Ishikawa (cell line): ENCODE measurements around the gene DICER1.

Source experiments
- EGR1 ChIP-seq: IDR thresholded peaks from 2 replicates; pipeline ENCODE4 v1.6.1; 2012
- MAX ChIP-seq: IDR thresholded peaks from 2 replicates; pipeline ENCODE4 v1.6.1; 2012
- RAD21 ChIP-seq: IDR thresholded peaks from 2 replicates; pipeline ENCODE4 v1.6.1; 2012; ENCODE audit warnings: low read depth
- TAF1 ChIP-seq: IDR thresholded peaks from 2 replicates; pipeline ENCODE4 v1.6.1; 2012; ENCODE audit warnings: low read depth, mild to moderate bottlenecking
- TF ChIP-seq, protein P1 (sequence below): IDR thresholded peaks from 2 replicates; pipeline ENCODE4 v1.6.1; 2012; ENCODE audit warnings: low read depth, mild to moderate bottlenecking
- TF ChIP-seq, protein P2 (sequence below): IDR thresholded peaks from 2 replicates; pipeline ENCODE4 v1.6.1; 2012

DNA sequence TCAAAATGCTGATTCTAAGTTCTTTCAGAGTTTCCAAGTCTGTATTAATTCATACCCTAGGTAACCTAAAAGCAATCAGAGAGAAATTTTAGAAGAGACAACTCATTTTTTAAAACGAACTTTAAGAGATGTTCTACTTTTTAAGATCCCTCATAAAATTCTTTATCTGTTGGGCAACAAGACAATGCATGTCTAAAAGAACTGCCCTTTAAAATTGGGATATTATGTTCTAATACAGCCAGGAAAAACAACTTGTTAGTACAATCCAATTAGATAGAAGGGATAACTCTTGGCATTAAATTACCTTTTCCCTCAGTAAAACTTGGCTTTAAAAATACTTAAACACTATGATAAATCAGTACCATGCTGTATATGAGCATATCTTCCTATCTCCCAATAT is 15.6 kb downstream of the DICER1 start:
- TF ChIP-seq, protein P1, sequence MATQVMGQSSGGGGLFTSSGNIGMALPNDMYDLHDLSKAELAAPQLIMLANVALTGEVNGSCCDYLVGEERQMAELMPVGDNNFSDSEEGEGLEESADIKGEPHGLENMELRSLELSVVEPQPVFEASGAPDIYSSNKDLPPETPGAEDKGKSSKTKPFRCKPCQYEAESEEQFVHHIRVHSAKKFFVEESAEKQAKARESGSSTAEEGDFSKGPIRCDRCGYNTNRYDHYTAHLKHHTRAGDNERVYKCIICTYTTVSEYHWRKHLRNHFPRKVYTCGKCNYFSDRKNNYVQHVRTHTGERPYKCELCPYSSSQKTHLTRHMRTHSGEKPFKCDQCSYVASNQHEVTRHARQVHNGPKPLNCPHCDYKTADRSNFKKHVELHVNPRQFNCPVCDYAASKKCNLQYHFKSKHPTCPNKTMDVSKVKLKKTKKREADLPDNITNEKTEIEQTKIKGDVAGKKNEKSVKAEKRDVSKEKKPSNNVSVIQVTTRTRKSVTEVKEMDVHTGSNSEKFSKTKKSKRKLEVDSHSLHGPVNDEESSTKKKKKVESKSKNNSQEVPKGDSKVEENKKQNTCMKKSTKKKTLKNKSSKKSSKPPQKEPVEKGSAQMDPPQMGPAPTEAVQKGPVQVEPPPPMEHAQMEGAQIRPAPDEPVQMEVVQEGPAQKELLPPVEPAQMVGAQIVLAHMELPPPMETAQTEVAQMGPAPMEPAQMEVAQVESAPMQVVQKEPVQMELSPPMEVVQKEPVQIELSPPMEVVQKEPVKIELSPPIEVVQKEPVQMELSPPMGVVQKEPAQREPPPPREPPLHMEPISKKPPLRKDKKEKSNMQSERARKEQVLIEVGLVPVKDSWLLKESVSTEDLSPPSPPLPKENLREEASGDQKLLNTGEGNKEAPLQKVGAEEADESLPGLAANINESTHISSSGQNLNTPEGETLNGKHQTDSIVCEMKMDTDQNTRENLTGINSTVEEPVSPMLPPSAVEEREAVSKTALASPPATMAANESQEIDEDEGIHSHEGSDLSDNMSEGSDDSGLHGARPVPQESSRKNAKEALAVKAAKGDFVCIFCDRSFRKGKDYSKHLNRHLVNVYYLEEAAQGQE, result no peak
- TF ChIP-seq TAF1 (no peak), MAX (no peak), EGR1 (no peak), RAD21 (no peak)
- TF ChIP-seq, protein P2, sequence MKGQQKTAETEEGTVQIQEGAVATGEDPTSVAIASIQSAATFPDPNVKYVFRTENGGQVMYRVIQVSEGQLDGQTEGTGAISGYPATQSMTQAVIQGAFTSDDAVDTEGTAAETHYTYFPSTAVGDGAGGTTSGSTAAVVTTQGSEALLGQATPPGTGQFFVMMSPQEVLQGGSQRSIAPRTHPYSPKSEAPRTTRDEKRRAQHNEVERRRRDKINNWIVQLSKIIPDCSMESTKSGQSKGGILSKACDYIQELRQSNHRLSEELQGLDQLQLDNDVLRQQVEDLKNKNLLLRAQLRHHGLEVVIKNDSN, result no peak
